HG02840 (cell line): ENCODE data around the gene MAD2L2.

ENCODE experiments used
- ATAC-seq: cut with Tn5 transposase; IDR thresholded peaks from one replicate; pipeline ENCODE4 v1.9.1; 2021; ENCODE audit warnings: mild to moderate bottlenecking, moderate library complexity, moderate number of reproducible peaks; ENCODE audit not compliant: unreplicated experiment, low FRiP score

MAD2L2 gene

GRCh38 chr1:11705596-11705995 lies 24.6 kb upstream of the MAD2L2 start:
- no peak for ATAC-seq

GRCh38 chr1:11704691-11705475 lies 23.9 kb upstream of the MAD2L2 start:
- ATAC-seq: no peak

- no peak for ATAC-seq
Observed at GRCh38 chr1:11704194-11704529, 23.2 kb upstream of the MAD2L2 start.

DNA sequence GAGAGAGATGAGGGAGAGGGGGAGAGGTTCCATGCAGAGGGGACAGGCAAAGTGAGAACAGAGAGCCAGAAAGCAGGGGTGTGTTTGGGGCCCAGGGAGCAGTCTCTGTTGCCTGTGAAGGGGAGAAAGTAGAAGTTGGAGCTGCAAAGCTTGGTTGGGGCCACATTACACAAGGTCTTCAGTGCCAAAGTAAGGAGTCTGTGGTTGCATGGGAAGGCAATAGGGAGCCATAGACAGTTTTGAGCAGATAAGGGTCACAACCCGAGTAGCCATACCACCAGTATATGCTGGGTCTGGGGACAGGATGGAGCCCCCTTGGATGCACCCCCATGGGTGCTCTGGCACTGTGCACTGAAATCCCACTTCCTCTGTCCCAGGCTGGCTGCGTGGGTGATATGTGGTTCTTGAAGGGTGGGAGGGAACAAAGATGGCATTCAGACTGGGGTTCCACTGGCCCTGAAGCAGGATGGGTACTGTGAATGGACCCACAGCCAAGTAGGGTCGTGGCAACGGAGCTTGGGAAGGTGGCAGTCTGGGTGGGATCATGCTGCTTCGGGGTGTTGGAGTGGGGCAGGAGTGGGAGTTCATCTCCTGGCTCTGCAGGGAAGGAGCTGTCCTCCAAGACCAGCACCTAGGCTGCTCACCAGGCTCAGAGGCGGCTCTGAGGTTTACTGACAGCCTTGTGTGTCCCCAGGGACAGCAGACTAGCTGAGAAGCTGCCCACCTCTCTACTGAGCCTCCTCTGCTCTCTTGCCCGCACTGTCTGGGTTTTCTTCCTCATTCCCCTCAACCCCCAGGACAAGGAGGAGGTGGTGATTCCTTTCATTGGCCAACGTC lies 22.6 kb upstream of the MAD2L2 start:
- no peak for ATAC-seq

DNA sequence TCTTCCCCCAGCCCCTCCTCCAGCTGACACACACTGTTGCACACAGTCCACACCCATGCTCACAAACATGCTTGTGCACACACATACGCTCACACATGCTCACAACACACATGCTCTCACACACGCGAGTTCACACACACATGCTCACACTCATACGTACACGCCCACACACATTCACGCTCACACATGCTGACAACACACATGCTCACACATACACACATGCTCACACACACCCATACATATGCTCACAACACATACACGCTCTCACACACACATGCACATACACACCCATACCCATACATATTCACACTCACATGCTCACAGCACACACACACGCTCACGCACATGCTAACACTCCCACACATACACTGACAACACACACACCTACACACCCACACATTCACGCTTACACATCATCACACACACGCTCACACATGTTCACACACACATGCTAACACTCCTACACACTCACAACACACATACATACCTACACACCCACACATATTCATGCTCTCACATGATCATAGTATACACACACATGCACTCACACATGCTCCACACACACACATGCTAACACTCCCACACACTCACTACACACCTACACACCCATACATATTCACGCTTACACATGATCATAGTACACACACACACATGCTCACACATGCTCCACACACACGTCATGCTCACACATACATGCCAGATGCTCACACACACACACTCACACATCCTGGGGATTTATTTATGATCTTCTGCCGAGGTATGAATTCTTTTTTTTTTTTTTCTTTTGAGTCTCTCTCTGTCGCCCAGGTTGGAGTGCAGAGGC lies 21.2 kb upstream of the MAD2L2 start:
- ATAC-seq: no peak

DNA sequence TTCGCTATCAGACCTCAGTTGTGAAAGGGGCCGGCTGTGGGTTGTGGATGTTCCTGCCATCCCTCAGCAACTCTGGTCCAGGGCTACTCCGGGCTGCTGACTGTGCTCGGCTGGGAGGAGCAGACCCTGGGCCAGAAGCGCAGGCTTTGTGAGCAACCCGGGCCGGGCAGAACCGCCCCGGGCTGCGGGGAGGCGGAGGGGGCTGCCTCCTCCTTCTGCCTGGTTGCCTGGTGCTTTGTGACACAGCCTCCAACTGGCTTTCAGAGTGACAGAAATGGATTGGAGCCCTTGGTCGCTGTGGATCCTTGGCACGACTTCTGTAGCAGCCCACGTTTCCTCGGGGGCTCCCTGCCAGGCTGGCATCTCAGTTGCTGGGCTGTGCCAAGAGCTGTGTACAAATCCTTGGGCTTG lies 20.6 kb upstream of the MAD2L2 start:
- ATAC-seq: no peak

- ATAC-seq: no peak
Observed at GRCh38 chr1:11700601-11701467, 19.9 kb upstream of the MAD2L2 start.

GRCh38 chr1:11697893-11698210 lies 16.9 kb upstream of the MAD2L2 start:
- no peak for ATAC-seq

- ATAC-seq: no peak
Observed at GRCh38 chr1:11697188-11697892, 16.4 kb upstream of the MAD2L2 start.

DNA sequence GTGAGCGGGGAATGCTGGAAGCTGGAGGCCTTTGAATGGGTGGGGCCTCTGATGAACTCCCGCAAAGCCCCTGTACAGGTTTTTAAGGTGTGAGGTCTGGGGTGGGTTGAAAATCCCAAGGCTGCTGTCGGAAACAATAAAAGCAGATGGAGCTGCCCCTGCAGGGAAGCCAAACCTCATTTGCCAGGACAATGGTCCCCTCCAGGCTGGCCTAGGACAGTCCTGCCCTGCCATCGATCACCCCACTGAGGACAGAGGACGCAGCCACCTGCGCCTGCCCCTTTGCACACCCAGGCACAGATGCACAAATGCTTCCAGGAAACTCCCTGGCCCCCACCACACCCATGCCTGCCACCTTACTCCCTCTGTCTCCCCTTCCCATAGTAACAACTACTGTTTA lies 14.9 kb upstream of the MAD2L2 start:
- ATAC-seq: no peak

DNA sequence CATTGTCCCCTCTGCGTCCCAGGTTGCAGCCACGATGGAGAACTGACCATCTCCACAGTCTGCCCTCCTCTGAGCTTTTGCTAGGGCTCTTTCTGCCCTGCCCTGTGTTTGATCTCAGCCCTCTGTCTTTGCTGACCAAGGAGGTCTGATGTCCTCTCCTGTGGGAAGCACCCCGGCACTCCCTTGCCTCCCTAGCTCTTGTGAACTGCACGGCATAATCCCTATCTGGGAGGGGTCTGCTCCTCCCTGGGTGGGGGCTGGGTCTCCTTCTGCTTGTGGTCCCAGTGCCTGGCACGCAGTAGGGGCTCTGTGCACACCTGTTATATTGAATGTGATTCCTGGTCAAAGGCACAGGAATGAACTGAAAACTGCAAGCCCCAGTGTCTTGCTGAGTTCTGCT lies 13.0 kb upstream of the MAD2L2 start:
- ATAC-seq: no peak

- ATAC-seq: no peak
Observed at GRCh38 chr1:11693024-11693590, 12.2 kb upstream of the MAD2L2 start.

- ATAC-seq: no peak
Observed at GRCh38 chr1:11691928-11692711, 11.2 kb upstream of the MAD2L2 start.

GRCh38 chr1:11691302-11691914 lies 10.5 kb upstream of the MAD2L2 start, which contains the start of gene DRAXIN:
Gene DRAXIN (plus strand): TSS chr1:11691710. CDS start chr1:11706259, 14,549 bp downstream.
- no peak for ATAC-seq

GRCh38 chr1:11690397-11691301 lies 9.7 kb upstream of the MAD2L2 start:
- ATAC-seq: no peak

- ATAC-seq: no peak
Observed at GRCh38 chr1:11688506-11688905, 7.6 kb upstream of the MAD2L2 start.

- no peak for ATAC-seq
Observed at GRCh38 chr1:11685210-11685752, 4.3 kb upstream of the MAD2L2 start.
